A673 (cell line): ENCODE results near the gene CDK14. TPM values are rescaled to one million over a fixed set of nuclear protein-coding genes. Genes with fewer than 3 reads are reported as not detected.

Experiments
- BruUV-seq: library from RNA; stranded (reverse); fragments of 400-500 nt; replicated peaks from 2 replicates; lab custom pipeline; 2021; lab: Mats Ljungman, UMichigan
- CTCF ChIA-PET: fragments of 300-600 bp; sonication (Branson Sonifier 250); formaldehyde crosslinking; loops from one replicate; lab custom pipeline; 2022; ENCODE audit warnings: antibody characterized with exemption; lab: Charles Lee
- POLR2A ChIA-PET: fragments of 300-600 bp; sonication (Branson Sonifier 250); formaldehyde crosslinking; loops from one replicate; lab custom pipeline; 2022; ENCODE audit warnings: antibody characterized with exemption; ENCODE audit not compliant: low non-redundant PET; lab: Charles Lee
- DNase-seq: peaks from one replicate; pipeline ENCODE4 v3.0.0-alpha.2; 2015; ENCODE audit warnings: low spot score
- H3K27ac ChIP-seq: fragments of 200-600 bp; sonication (generic); 2 replicates; pipeline ENCODE4 v1.5.1; 2016; ENCODE audit warnings: mixed run types, low read depth, mild to moderate bottlenecking, mixed read lengths, antibody characterized with exemption, low read length; ENCODE audit not compliant: poor library complexity, severe bottlenecking
- H3K27me3 ChIP-seq: fragments of 200-600 bp; sonication (generic); replicated peaks from 2 replicates; pipeline ENCODE4 v1.6.1; 2017; ENCODE audit warnings: mixed run types, low read depth, mild to moderate bottlenecking, mixed read lengths, antibody characterized with exemption, low read length; ENCODE audit not compliant: insufficient read depth, poor library complexity
- H3K36me3 ChIP-seq: fragments of 200-600 bp; sonication (generic); 2 replicates; pipeline ENCODE4 v1.6.1; 2016; ENCODE audit warnings: mixed run types, mild to moderate bottlenecking, mixed read lengths, antibody characterized with exemption, low read length; ENCODE audit not compliant: insufficient read depth, poor library complexity, severe bottlenecking
- H3K4me1 ChIP-seq: fragments of 200-600 bp; sonication (generic); 2 replicates; pipeline ENCODE4 v1.6.1; 2017; ENCODE audit warnings: mixed run types, mild to moderate bottlenecking, mixed read lengths, antibody characterized with exemption, low read length; ENCODE audit not compliant: insufficient read depth, poor library complexity, severe bottlenecking
- H3K4me3 ChIP-seq: fragments of 200-600 bp; sonication (generic); 2 replicates; pipeline ENCODE4 v1.5.1; 2016; ENCODE audit warnings: low read depth, mixed run types, mild to moderate bottlenecking, mixed read lengths, low read length; ENCODE audit not compliant: poor library complexity, severe bottlenecking
- H3K9me3 ChIP-seq: fragments of 200-600 bp; sonication (generic); 2 replicates; pipeline ENCODE4 v1.6.1; 2016; ENCODE audit warnings: mixed run types, low read depth, mild to moderate bottlenecking, mixed read lengths, antibody characterized with exemption, low read length; ENCODE audit not compliant: poor library complexity, severe bottlenecking
- CTCF ChIP-seq: fragments of 300-800, 200-600 bp; sonication (generic); conservative IDR thresholded peaks from 2 replicates; pipeline ENCODE4 v1.5.1; 2017; ENCODE audit warnings: low read depth, mild to moderate bottlenecking, antibody characterized with exemption, low read length, moderate library complexity, mixed read lengths
- EZH2 ChIP-seq: fragments of 200-600 bp; sonication (generic); IDR thresholded peaks from 2 replicates; pipeline ENCODE4 v1.6.1; 2017; ENCODE audit warnings: borderline replicate concordance, low read depth, mild to moderate bottlenecking, mixed read lengths, antibody characterized with exemption, low read length; ENCODE audit not compliant: poor library complexity, severe bottlenecking
- intact Hi-C: fragments of 100-400 bp; cut with micrococcal nuclease; formaldehyde crosslinking; loops from one replicate; pipeline ENCODE4 v1.10.0; 2022; ENCODE audit not compliant: unreplicated experiment
- total RNA-seq: library from RNA; stranded (reverse); gene quantifications from 2 replicates; pipeline ENCODE4 v1.2.3, GENCODE V29; 2021

CDK14 gene
- total RNA-seq, 1 experiment from 2014 or later = 128 TPM

DNA sequence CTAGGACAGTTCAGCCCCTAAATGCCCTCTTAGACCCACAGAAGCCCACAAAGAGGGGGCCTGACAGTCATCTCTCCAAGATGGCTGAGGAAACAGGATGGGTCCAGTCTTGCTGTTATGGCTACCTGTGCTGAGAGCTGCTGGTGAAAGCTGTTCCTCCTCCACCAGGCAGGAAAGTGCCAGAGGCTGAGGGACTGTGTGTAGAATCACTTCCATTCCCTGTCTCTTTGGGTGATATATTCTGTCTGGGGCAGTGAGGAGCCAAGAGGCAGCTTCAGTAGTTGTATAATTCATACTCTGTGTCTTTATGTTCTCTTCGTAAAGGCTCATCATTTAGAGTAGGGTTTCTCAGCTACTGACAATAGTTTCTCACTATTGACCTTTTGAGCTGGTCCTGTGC is 425.8 kb downstream of the CDK14 start:
- H3K4me1 ChIP-seq = peaks cover 10% of the 10 kb centered on the region
- H3K4me3 ChIP-seq = no peak overlapping the region
- BruUV-seq = no TSS peak
- CTCF ChIA-PET = no interaction called here
- intact Hi-C loops = no loop called here
- H3K27ac ChIP-seq = no peak overlapping the region
- POLR2A ChIA-PET = no interaction called here
- H3K9me3 ChIP-seq = no peaks in the 10 kb centered on the region
- TF ChIP-seq EZH2 (no peak), CTCF (no peak)
- no peaks in the 10 kb centered on the region for H3K36me3 ChIP-seq
- no peak for DNase-seq
- H3K27me3 ChIP-seq = no peaks in the 10 kb centered on the region

- BruUV-seq = no TSS peak
- CTCF ChIA-PET = no interaction called here
- POLR2A ChIA-PET = no interaction called here
Measured at GRCh38 chr7:91025906-91026390, 429.8 kb downstream of the CDK14 start.

GRCh38 chr7:91029688-91030087 is 433.6 kb downstream of the CDK14 start:
- no peaks in the 10 kb centered on the region for H3K9me3 ChIP-seq
- no TSS peak for BruUV-seq
- H3K36me3 ChIP-seq = no peaks in the 10 kb centered on the region
- DNase-seq = no peak
- H3K4me1 ChIP-seq = peaks cover 17% of the 10 kb centered on the region
- TF ChIP-seq CTCF (no peak), EZH2 (no peak)
- no peaks in the 10 kb centered on the region for H3K27me3 ChIP-seq
- ChIA-PET POLR2A (no interaction called here), CTCF (no interaction called here)
- no peak overlapping the region for H3K4me3 ChIP-seq
- intact Hi-C loops = loop anchor here (5.0 kb wide), 1 partner anchor 407 kb away; no protein-coding TSS in a partner anchor
- no peak overlapping the region for H3K27ac ChIP-seq

More at GRCh38 chr7:91025906-91026390, 429.8 kb downstream of the CDK14 start:
- H3K27me3 ChIP-seq = no peaks in the 10 kb centered on the region
- no peak for TF ChIP-seq CTCF
- no peak for TF ChIP-seq EZH2
- no peak overlapping the region for H3K4me3 ChIP-seq
- intact Hi-C loops = no loop called here
- H3K4me1 ChIP-seq = peaks cover 10% of the 10 kb centered on the region
- no peak for DNase-seq
- H3K9me3 ChIP-seq = no peaks in the 10 kb centered on the region
- H3K36me3 ChIP-seq = no peaks in the 10 kb centered on the region
- H3K27ac ChIP-seq = no peak overlapping the region
